ENCODE data around the gene CEP350. TPM values are rescaled to one million over a fixed set of nuclear protein-coding genes. Genes with fewer than 3 reads are reported as not detected.

Gene CEP350
- total and polyA plus RNA-seq, 12 donors = 4.1 to 71.4 (median 42.4) TPM

DNA sequence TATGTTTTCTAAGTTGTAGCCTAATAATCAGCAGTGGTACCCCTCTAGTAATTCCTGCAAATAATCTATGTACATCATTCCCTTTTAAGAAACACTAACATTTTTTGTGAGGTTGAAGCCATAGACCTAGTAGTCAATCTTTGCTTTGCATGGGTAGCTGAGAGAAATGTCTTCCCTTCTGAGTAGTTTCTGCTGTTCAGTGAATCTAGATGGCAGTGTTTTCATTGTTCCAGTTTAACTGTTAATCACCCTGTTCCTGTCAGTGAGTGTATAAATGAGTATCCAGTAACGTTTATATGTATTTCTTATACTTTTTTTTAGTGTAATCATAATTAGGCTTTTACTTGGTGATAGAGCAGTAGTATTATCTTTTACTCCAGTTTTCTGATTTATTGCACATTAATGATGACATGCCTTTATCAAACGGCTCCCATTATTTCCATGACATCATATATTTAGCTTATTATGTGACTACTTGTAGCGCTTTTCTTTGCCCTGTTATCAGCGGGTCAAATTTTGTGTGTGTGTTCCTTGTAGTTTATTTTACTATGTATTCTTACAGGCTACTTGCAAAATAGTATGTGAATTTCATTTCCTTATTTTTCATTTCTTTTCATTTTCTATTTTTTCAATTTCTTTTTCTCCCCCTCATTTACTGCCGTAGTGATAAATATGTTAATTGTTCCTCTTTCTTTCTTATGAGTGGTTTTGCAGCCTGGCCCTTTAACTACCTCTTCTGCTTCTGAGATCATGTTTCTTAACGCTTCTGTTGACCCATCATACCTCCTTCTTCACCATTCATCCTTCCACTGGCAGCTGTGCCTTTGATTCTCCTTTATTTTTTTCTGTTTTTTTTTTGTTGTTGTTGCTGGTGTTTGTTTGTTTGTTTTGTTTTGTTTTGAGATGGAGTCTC is 18.8 kb downstream of the CEP350 start:
- no peak for DNase-seq
- Histone ChIP-seq H3K27me3 (no peaks in the 10 kb centered on the region), H3K4me1 (replicated peaks in 1 of 2) (peaks cover 32 to 67% of the 10 kb centered on the region in 2 donors), H3K4me3 (no peak overlapping the region), H3K36me3 (replicated peaks in 1 of 2) (no peaks in the 10 kb centered on the region), H3K27ac (no peak overlapping the region), H3K9me3 (replicated peaks in 1 of 3) (no peaks in the 10 kb centered on the region)
- intact Hi-C loops (cut with DNase I) = no loop called here
- TF ChIP-seq, protein P1, sequence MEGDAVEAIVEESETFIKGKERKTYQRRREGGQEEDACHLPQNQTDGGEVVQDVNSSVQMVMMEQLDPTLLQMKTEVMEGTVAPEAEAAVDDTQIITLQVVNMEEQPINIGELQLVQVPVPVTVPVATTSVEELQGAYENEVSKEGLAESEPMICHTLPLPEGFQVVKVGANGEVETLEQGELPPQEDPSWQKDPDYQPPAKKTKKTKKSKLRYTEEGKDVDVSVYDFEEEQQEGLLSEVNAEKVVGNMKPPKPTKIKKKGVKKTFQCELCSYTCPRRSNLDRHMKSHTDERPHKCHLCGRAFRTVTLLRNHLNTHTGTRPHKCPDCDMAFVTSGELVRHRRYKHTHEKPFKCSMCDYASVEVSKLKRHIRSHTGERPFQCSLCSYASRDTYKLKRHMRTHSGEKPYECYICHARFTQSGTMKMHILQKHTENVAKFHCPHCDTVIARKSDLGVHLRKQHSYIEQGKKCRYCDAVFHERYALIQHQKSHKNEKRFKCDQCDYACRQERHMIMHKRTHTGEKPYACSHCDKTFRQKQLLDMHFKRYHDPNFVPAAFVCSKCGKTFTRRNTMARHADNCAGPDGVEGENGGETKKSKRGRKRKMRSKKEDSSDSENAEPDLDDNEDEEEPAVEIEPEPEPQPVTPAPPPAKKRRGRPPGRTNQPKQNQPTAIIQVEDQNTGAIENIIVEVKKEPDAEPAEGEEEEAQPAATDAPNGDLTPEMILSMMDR (IDR thresholded peaks at IDR 0.05) = no peak
- no peak for TF ChIP-seq POLR2A (IDR thresholded peaks at IDR 0.05)
- WGBS, 4 donors = 59 to 63% (median 59%) methylated on average over 6 of the region's 6 CpGs

DNA sequence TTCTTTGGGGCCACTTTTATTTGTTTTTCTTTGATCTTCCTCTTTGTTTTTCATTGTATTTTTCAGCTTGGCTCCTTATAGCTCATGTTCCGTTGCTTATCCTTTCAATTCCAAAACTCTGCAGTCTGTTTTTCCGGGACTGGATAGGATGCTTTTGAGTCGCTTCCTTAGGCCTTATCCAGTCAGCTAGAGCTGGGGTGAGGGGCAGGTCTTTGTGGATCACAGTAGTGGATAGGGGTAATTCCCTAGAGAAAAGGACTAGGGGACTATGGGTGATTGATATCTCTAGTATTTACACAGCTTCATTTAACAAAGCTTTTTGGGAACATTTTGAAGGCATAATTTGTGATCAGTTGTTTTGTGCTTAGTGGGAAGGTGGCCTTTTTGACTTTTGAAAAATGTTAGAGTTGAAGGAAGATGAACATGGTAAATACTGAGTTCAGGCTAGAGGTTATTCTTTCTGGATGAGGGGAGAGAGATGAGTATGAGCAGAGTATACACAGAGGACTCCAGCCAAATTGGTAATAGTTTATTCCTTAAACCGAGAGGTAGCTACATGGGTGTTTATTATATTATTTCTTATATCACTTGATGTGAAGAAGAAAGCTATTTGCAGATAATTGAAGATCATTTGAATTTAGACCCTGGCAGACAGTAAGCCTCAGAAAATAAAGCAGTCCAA is 22.5 kb downstream of the CEP350 start:
- TF ChIP-seq, protein P1 (IDR thresholded peaks at IDR 0.05) = no peak
- no peak for TF ChIP-seq POLR2A (IDR thresholded peaks at IDR 0.05)
- H3K4me3 ChIP-seq = no peak overlapping the region
- intact Hi-C loops (cut with DNase I) = no loop called here
- WGBS, 4 donors = 61 to 90% (median 85%) methylated on average over 4 of the region's 4 CpGs
- H3K36me3 ChIP-seq (replicated peaks in 1 of 2) = no peaks in the 10 kb centered on the region
- no peak overlapping the region for H3K27ac ChIP-seq
- H3K27me3 ChIP-seq = no peaks in the 10 kb centered on the region
- no peaks in the 10 kb centered on the region for H3K9me3 ChIP-seq (replicated peaks in 1 of 3)
- no peak for DNase-seq
- H3K4me1 ChIP-seq (replicated peaks in 1 of 2) = peaks cover 4 to 32% of the 10 kb centered on the region in 2 donors

DNA sequence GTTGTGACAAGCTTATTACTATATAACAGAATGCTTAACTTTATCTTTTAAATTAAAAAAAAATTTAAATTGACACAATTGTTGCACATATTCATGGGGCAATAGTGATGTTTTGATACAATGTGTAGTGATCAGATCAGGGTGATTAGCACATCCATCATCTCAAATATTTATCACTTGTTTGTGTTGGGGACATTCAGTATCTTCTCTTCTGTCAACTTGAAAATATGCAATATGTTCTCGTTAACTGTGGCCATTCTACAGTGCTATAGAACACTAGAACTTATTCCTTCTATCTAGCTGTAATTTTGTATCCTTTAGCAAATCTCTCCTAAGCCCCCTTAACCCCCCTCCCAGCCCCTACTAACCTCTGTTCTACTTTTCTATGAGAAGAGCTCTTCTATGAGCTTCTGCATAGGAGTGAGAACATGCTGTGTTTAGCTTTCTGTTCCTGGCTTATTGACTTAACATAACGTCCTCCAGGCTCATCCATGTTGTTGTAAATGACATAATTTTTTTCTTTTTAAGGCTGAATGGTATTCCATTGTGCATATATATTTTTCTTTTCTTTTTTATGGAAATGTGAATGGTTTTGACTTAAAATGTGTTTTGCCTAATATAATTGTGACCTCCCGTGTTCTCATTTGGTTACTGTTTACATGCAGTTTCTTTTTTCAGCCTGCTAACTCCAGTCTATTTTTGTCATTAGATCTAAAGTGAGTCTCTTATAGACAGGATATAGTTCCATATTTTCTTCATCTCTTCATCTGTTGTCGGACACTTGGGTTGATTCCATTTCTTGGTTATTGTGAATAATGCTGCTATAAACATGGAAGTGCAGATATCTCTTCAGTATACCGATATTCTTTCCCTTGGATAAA is 23.8 kb downstream of the CEP350 start:
- intact Hi-C loops (cut with DNase I) = no loop called here
- no peak overlapping the region for H3K27ac ChIP-seq
- no peak overlapping the region for H3K4me3 ChIP-seq
- no peak for TF ChIP-seq POLR2A (IDR thresholded peaks at IDR 0.05)
- TF ChIP-seq, protein P1 (IDR thresholded peaks at IDR 0.05) = no peak
- peaks cover 0 to 25% of the 10 kb centered on the region in 2 donors for H3K4me1 ChIP-seq (replicated peaks in 1 of 2)
- WGBS, 4 donors = 78 to 89% (median 84%) methylated on average over 5 of the region's 5 CpGs
- no peaks in the 10 kb centered on the region for H3K9me3 ChIP-seq (replicated peaks in 1 of 3)
- no peaks in the 10 kb centered on the region for H3K27me3 ChIP-seq
- DNase-seq = no peak
- no peaks in the 10 kb centered on the region for H3K36me3 ChIP-seq (replicated peaks in 1 of 2)

DNA sequence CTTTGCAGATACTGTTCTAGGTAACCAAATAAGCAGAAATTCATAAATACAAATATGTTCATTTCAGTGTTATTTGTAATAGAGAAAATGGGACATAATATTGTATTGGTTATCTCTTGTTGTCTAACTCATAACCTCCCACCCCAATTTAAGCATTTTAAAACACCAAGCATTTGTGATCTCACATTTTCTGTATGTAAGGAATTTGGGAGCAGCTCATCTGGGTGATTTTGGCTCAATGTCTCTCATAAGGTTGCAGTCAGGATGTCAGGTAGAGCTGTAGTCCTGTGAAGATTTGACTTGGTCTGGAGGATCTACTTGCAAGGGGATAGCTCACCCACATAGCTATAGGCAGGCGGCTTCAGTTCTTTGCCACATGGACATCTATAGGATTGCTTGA is 29.5 kb downstream of the CEP350 start:
- Histone ChIP-seq H3K9me3 (replicated peaks in 1 of 3) (no peaks in the 10 kb centered on the region), H3K36me3 (replicated peaks in 1 of 2) (no peaks in the 10 kb centered on the region), H3K27ac (no peak overlapping the region), H3K4me1 (replicated peaks in 1 of 2) (peaks cover 0 to 9% of the 10 kb centered on the region in 2 donors), H3K27me3 (no peaks in the 10 kb centered on the region), H3K4me3 (no peak overlapping the region)
- DNase-seq = no peak
- no peak for TF ChIP-seq POLR2A (IDR thresholded peaks at IDR 0.05)
- WGBS, 4 donors = 100% methylated on average over 1 of the region's 1 CpG
- intact Hi-C loops (cut with DNase I) = no loop called here

Data from adrenal gland (tissue), 12 donors.